IMR-90 (cell line): ENCODE data around the gene GPR15LG. TPM values are rescaled to one million over a fixed set of nuclear protein-coding genes. Genes with fewer than 3 reads are reported as not detected.
A peak's percentile ranks its signal among the peaks of the same experiment; 100 is the strongest.

ENCODE experiments used
- ATAC-seq: fragments of 200-7000 bp; cut with Tn5 transposase; 2 replicates; pipeline ENCODE4 v1.9.1; 2020; ENCODE audit warnings: low read depth, mild to moderate bottlenecking, moderate library complexity
- BruUV-seq: library from RNA; stranded (reverse); fragments of 400-500 nt; replicated peaks from 2 replicates; lab custom pipeline; 2021; lab: Mats Ljungman, UMichigan
- CTCF ChIA-PET: fragments of 300-600 bp; formaldehyde crosslinking; extraction: SDS; loops from one replicate; lab custom pipeline; 2021; ENCODE audit warnings: antibody characterized with exemption; lab: Yijun Ruan, JAX
- POLR2A ChIA-PET: fragments of 300-600 bp; sonication (Branson Sonifier 250); formaldehyde crosslinking; loops from one replicate; lab custom pipeline; 2022; ENCODE audit warnings: antibody characterized with exemption; ENCODE audit not compliant: unreplicated experiment; lab: Charles Lee
- DNase-seq: peaks from one replicate; pipeline ENCODE4 v3.0.0; 2013
- H2AFZ ChIP-seq: replicated peaks from 2 replicates; pipeline ENCODE3; 2013; ENCODE audit warnings: low read length, mild to moderate bottlenecking; ENCODE audit not compliant: poor library complexity
- H2AK5ac ChIP-seq: 2 replicates; pipeline ENCODE4 v1.6.1; 2013; ENCODE audit warnings: low read depth, low read length, inconsistent platforms
- H2AK9ac ChIP-seq: replicated peaks from 2 replicates; pipeline ENCODE3; 2013; ENCODE audit warnings: mild to moderate bottlenecking, low read depth, low read length, moderate library complexity; ENCODE audit not compliant: poor library complexity
- H2BK120ac ChIP-seq: 2 replicates; pipeline ENCODE4 v1.6.1; 2013; ENCODE audit warnings: low read depth, low read length, inconsistent platforms
- H2BK15ac ChIP-seq: 3 replicates; pipeline ENCODE4 v1.6.1; 2013; ENCODE audit warnings: low read depth, low read length, inconsistent platforms
- H2BK20ac ChIP-seq: 2 replicates; pipeline ENCODE4 v1.6.1; 2013; ENCODE audit warnings: low read depth, mild to moderate bottlenecking, inconsistent platforms, low read length, moderate library complexity
- H2BK5ac ChIP-seq: 2 replicates; pipeline ENCODE4 v1.6.1; 2013; ENCODE audit warnings: mild to moderate bottlenecking, low read depth, low read length, inconsistent platforms; ENCODE audit not compliant: poor library complexity, severe bottlenecking
- H3K14ac ChIP-seq: replicated peaks from 2 replicates; pipeline ENCODE4 v1.6.1; 2013; ENCODE audit warnings: low read depth, low read length, inconsistent platforms
- H3K18ac ChIP-seq: 2 replicates; pipeline ENCODE4 v1.6.1; 2013; ENCODE audit warnings: low read depth, low read length, control low read depth
- H3K23ac ChIP-seq: 2 replicates; pipeline ENCODE4 v1.6.1; 2013; ENCODE audit warnings: low read depth, low read length, inconsistent platforms
- H3K27ac ChIP-seq: 2 replicates; pipeline ENCODE4 v1.5.1; 2013; ENCODE audit warnings: mild to moderate bottlenecking, control low read depth, low read length; ENCODE audit not compliant: insufficient read depth
- H3K27me3 ChIP-seq: 2 replicates; pipeline ENCODE4 v1.6.1; 2013; ENCODE audit warnings: low read length; ENCODE audit not compliant: control insufficient read depth, insufficient read depth
- H3K36me3 ChIP-seq: 2 replicates; pipeline ENCODE4 v1.6.1; 2013; ENCODE audit warnings: low read length, mixed read lengths; ENCODE audit not compliant: control insufficient read depth, insufficient read depth
- H3K4ac ChIP-seq: 2 replicates; pipeline ENCODE4 v1.6.1; 2013; ENCODE audit warnings: low read depth, low read length, inconsistent platforms
- H3K4me1 ChIP-seq: 2 replicates; pipeline ENCODE4 v1.6.1; 2013; ENCODE audit warnings: low read length, mixed read lengths; ENCODE audit not compliant: control insufficient read depth, insufficient read depth
- H3K4me2 ChIP-seq: 2 replicates; pipeline ENCODE4 v1.6.1; 2013; ENCODE audit warnings: low read depth, mild to moderate bottlenecking, control low read depth, low read length, moderate library complexity
- H3K4me3 ChIP-seq: 2 replicates; pipeline ENCODE4 v1.5.1; 2013; ENCODE audit warnings: low read depth, mild to moderate bottlenecking, control low read depth, low read length, moderate library complexity; ENCODE audit not compliant: insufficient read depth
- H3K56ac ChIP-seq: 2 replicates; pipeline ENCODE4 v1.6.1; 2013; ENCODE audit warnings: low read length, inconsistent platforms; ENCODE audit not compliant: insufficient read depth; ENCODE audit errors: extremely low read depth
- H3K79me1 ChIP-seq, 2 experiments: 2 replicates each; pipeline ENCODE4 v1.6.1; 2013; ENCODE audit warnings: low read length in 2 of 2, inconsistent platforms in 1 of 2, low read depth in 1 of 2
- H3K9ac ChIP-seq: 2 replicates; pipeline ENCODE4 v1.6.1; 2013; ENCODE audit warnings: low read depth, low read length, control low read depth
- H3K9me1 ChIP-seq: 2 replicates; pipeline ENCODE4 v1.6.1; 2013; ENCODE audit warnings: low read length, inconsistent platforms; ENCODE audit not compliant: insufficient read depth
- H3K9me3 ChIP-seq: 2 replicates; pipeline ENCODE4 v1.6.1; 2013; ENCODE audit warnings: low read length; ENCODE audit not compliant: control insufficient read depth, insufficient read depth
- H4K20me1 ChIP-seq: 2 replicates; pipeline ENCODE4 v1.6.1; 2013; ENCODE audit warnings: low read length, inconsistent platforms; ENCODE audit not compliant: insufficient read depth
- H4K5ac ChIP-seq: 2 replicates; pipeline ENCODE4 v1.6.1; 2013; ENCODE audit warnings: mild to moderate bottlenecking, low read depth, low read length, control low read depth
- H4K8ac ChIP-seq, 2 experiments: 2 replicates each; pipeline ENCODE4 v1.6.1; 2013; ENCODE audit warnings: low read depth in 2 of 2, low read length in 2 of 2, control low read depth in 1 of 2, inconsistent platforms in 1 of 2
- H4K91ac ChIP-seq: 2 replicates; pipeline ENCODE4 v1.6.1; 2013; ENCODE audit warnings: low read depth, low read length, inconsistent platforms; ENCODE audit not compliant: insufficient read depth
- BHLHE40 ChIP-seq: fragments of 150-350 bp; IDR thresholded peaks from 2 replicates; pipeline ENCODE4 v1.6.1; 2016; ENCODE audit warnings: mild to moderate bottlenecking, low read depth, low read length
- CEBPB ChIP-seq: IDR thresholded peaks from 2 replicates; pipeline ENCODE4 v1.6.1; 2012; ENCODE audit warnings: low read depth, low read length, improper control_type of control experiment
- CHD1 ChIP-seq: IDR thresholded peaks from 2 replicates; pipeline ENCODE4 v1.6.1; 2012; ENCODE audit warnings: low read depth, low read length, improper control_type of control experiment
- CTCF ChIP-seq: conservative IDR thresholded peaks from 2 replicates; pipeline ENCODE4 v1.5.1; 2012; ENCODE audit warnings: mild to moderate bottlenecking, low read depth, low read length, improper control_type of control experiment
- ELK1 ChIP-seq: fragments of 150-350 bp; IDR thresholded peaks from 2 replicates; pipeline ENCODE4 v1.6.1; 2016; ENCODE audit warnings: low read depth, mild to moderate bottlenecking, low read length, moderate library complexity, borderline replicate concordance
- FOS ChIP-seq: fragments of 150-350 bp; IDR thresholded peaks from 2 replicates; pipeline ENCODE4 v1.6.1; 2016; ENCODE audit warnings: low read depth, low read length
- MAFK ChIP-seq: IDR thresholded peaks from 2 replicates; pipeline ENCODE4 v1.6.1; 2012; ENCODE audit warnings: low read depth, low read length, improper control_type of control experiment
- MAZ ChIP-seq: IDR thresholded peaks from 2 replicates; pipeline ENCODE4 v1.6.1; 2012; ENCODE audit warnings: low read depth, mild to moderate bottlenecking, low read length, improper control_type of control experiment, moderate library complexity, borderline replicate concordance
- MXI1 ChIP-seq: IDR thresholded peaks from 2 replicates; pipeline ENCODE4 v1.6.1; 2012; ENCODE audit warnings: low read depth, mild to moderate bottlenecking, low read length, moderate library complexity, borderline replicate concordance
- NFE2L2 ChIP-seq: fragments of 150-350 bp; IDR thresholded peaks from 2 replicates; pipeline ENCODE4 v1.6.1; 2016; ENCODE audit warnings: low read depth, mild to moderate bottlenecking, low read length
- POLR2A ChIP-seq: IDR thresholded peaks from 2 replicates; pipeline ENCODE4 v1.6.1; 2012; ENCODE audit warnings: mild to moderate bottlenecking, low read depth, low read length
- RAD21 ChIP-seq: IDR thresholded peaks from 2 replicates; pipeline ENCODE4 v1.6.1; 2012; ENCODE audit warnings: low read length, improper control_type of control experiment
- RCOR1 ChIP-seq: IDR thresholded peaks from 2 replicates; pipeline ENCODE4 v1.6.1; 2012; ENCODE audit warnings: mild to moderate bottlenecking, low read length, improper control_type of control experiment; ENCODE audit not compliant: insufficient replicate concordance
- RFX5 ChIP-seq: IDR thresholded peaks from 2 replicates; pipeline ENCODE4 v1.8.0; 2012; ENCODE audit warnings: low read depth, mild to moderate bottlenecking, low read length, moderate library complexity
- SMC3 ChIP-seq: fragments of 150-350 bp; IDR thresholded peaks from 2 replicates; pipeline ENCODE4 v1.6.1; 2016; ENCODE audit warnings: low read depth, mild to moderate bottlenecking, antibody characterized with exemption, low read length, moderate library complexity
- USF2 ChIP-seq: fragments of 150-350 bp; IDR thresholded peaks from 2 replicates; pipeline ENCODE4 v1.6.1; 2017; ENCODE audit warnings: mild to moderate bottlenecking, antibody characterized with exemption, low read length, low read depth
- WGBS, 2 experiments: methylation state at CpG; one replicate each; pipeline versions ENCODE4 v1.1.5 to v1.1.7; 2013; ENCODE audit warnings: missing lambda C conversion rate in 2 of 2; ENCODE audit not compliant: insufficient read length in 1 of 2; ENCODE audit errors: extremely low coverage in 2 of 2; 5-methylcytosine and 5-hydroxymethylcytosine counted together
- dilution Hi-C: fragments of 300-500 bp; cut with HindIII; formaldehyde crosslinking; loops from one replicate; pipeline ENCODE4 v1.14.3; 2018; ENCODE audit warnings: low sequenced_read_pairs; ENCODE audit not compliant: unreplicated experiment
- in situ Hi-C: fragments of 300-500 bp; cut with MboI; formaldehyde crosslinking; loops from 3 replicates; pipeline ENCODE4 v1.14.3; 2019; ENCODE audit warnings: low sequenced_read_pairs, inconsistent platforms, mixed read lengths
- intact Hi-C: fragments of 100-400 bp; cut with micrococcal nuclease; formaldehyde crosslinking; loops from 2 replicates; pipeline ENCODE4 v1.10.0; 2022
- polyA plus RNA-seq, 3 experiments: library from polyadenylated mRNA; depleted of rRNA; stranded (reverse); fragments of >200 nt; gene quantifications; 2 replicates each; pipeline ENCODE4 v1.2.3, GENCODE V29; 2012; ENCODE audit warnings: low replicate concordance in 1 of 3
- total RNA-seq: library from RNA; depleted of rRNA; stranded (reverse); fragments of >200 nt; gene quantifications from 2 replicates; pipeline ENCODE4 v1.2.3, GENCODE V29; 2012

The GPR15LG gene
- total and polyA plus RNA-seq, 2 of the 4 experiments (the other 2 are of a cell fraction), result not detected

DNA sequence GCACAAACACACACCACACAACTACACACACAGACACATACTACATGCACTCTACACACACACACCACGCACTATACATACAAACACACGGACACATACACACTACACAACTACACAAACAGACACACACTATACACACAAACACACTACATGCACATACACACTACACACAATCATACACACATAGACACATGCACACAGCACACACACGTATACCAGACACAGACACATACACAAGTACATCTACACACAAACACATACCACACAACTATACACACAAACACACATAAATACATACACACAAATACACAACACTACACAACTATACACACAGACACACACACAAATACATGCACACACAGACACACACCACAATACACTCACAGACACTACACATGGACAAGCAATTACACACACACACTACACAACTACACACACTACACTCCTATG is 4.6 kb downstream of the GPR15LG start:
- ChIA-PET POLR2A (no interaction called here), CTCF (no interaction called here)
- Histone ChIP-seq H4K8ac (no peak overlapping the region), H2AK5ac (no peak overlapping the region), H3K14ac (no peak overlapping the region), H3K27me3 (no peaks in the 10 kb centered on the region), H3K18ac (no peak overlapping the region), H3K4me2 (no peak overlapping the region), H2BK20ac (no peak overlapping the region), H3K23ac (no peak overlapping the region), H3K4me1 (no peaks in the 10 kb centered on the region), H3K9me1 (0 out of 2 replicates have a peak, but pooled peaks cover 4% of the 10 kb centered on the region), H3K4ac (no peak overlapping the region), H3K27ac (no peak overlapping the region), H4K91ac (no peak overlapping the region), H4K20me1 (no peaks in the 10 kb centered on the region), H3K56ac (no peak overlapping the region), H2BK120ac (no peak overlapping the region), H2AK9ac (peak overlapping the region; percentile 55), H2BK15ac (no peak overlapping the region), H3K79me1 (no peaks in the 10 kb centered on the region), H4K5ac (no peak overlapping the region), H3K9me3 (no peaks in the 10 kb centered on the region), H3K9ac (no peak overlapping the region), H2BK5ac (peak overlapping the region; percentile 89), H3K4me3 (no peak overlapping the region), H2AFZ (peak overlapping the region; percentile 32), H3K36me3 (no peaks in the 10 kb centered on the region)
- no TSS peak for BruUV-seq
- intact Hi-C loops (no loop called here), in situ Hi-C loops (no loop called here), dilution Hi-C loops (no loop called here)
- ATAC-seq, result no peak
- 60% methylated on average over 2 of the region's 3 CpGs; no CpG with 5 or more reads in 1 of the 2 experiments for WGBS, 2 experiments
- no peak for TF ChIP-seq CTCF
- TF ChIP-seq RAD21, result no peak
- TF ChIP-seq MXI1, result no peak
- no peak for TF ChIP-seq NFE2L2
- no peak for TF ChIP-seq CHD1
- no peak for TF ChIP-seq RFX5
- TF ChIP-seq ELK1, result no peak
- no peak for TF ChIP-seq MAFK
- TF ChIP-seq SMC3, result no peak
- no peak for TF ChIP-seq POLR2A
- TF ChIP-seq FOS, result no peak
- TF ChIP-seq USF2, result no peak
- TF ChIP-seq CEBPB, result no peak
- no peak for TF ChIP-seq MAZ
- TF ChIP-seq RCOR1, result no peak
- no peak for TF ChIP-seq BHLHE40
- no peak for DNase-seq
